OCI-LY1 (cell line): ENCODE results near the gene RPH3AL.
"Not testable (repeated sequence)": the region's sequence is repeated elsewhere in the genome, so short reads cannot be mapped to it uniquely, and the experiment has no call there.

ENCODE experiments used
- H2AFZ ChIP-seq: fragments of 200-600 bp; sonication (generic), shearing (Covaris generic); 2 replicates; pipeline ENCODE4 v1.6.0; 2014; ENCODE audit warnings: antibody characterized with exemption, mild to moderate bottlenecking, low read length
- H3F3A ChIP-seq: fragments of 200-600 bp; sonication (generic), shearing (Covaris generic); 2 replicates; pipeline ENCODE4 v1.6.0; 2014; ENCODE audit warnings: mild to moderate bottlenecking, antibody characterized with exemption, low read length, moderate library complexity; ENCODE audit not compliant: insufficient read depth
- H3K27ac ChIP-seq: fragments of 200-600 bp; sonication (generic); 2 replicates; pipeline ENCODE4 v1.5.1; 2014; ENCODE audit warnings: low read length, mixed run types, mild to moderate bottlenecking, low read depth; ENCODE audit not compliant: poor library complexity, severe bottlenecking
- H3K27me3 ChIP-seq: fragments of 200-600 bp; sonication (generic); 2 replicates; pipeline ENCODE4 v1.6.0; 2014; ENCODE audit warnings: antibody characterized with exemption, mild to moderate bottlenecking, low read length, moderate library complexity; ENCODE audit not compliant: insufficient read depth
- H3K36me3 ChIP-seq: fragments of 200-600 bp; sonication (generic); 2 replicates; pipeline ENCODE4 v1.6.1; 2014; ENCODE audit warnings: mild to moderate bottlenecking, antibody characterized with exemption, low read length, moderate library complexity, mixed read lengths; ENCODE audit not compliant: insufficient read depth
- H3K4me1 ChIP-seq: fragments of 200-600 bp; sonication (generic); 2 replicates; pipeline ENCODE4 v1.5.1; 2014; ENCODE audit warnings: mild to moderate bottlenecking, low read length, moderate library complexity; ENCODE audit not compliant: insufficient read depth, severe bottlenecking
- H3K4me2 ChIP-seq: fragments of 200-600 bp; sonication (generic), shearing (Covaris generic); 2 replicates; pipeline ENCODE4 v1.6.1; 2014; ENCODE audit warnings: low read length
- H3K4me3 ChIP-seq: fragments of 200-600 bp; sonication (generic); 2 replicates; pipeline ENCODE4 v1.5.1; 2014; ENCODE audit warnings: low read length, low read depth, mild to moderate bottlenecking, mixed read lengths; ENCODE audit not compliant: poor library complexity, severe bottlenecking
- H3K79me2 ChIP-seq: fragments of 200-600 bp; shearing (Covaris generic); 2 replicates; pipeline ENCODE4 v1.6.1; 2016; ENCODE audit warnings: mixed run types, low read length, mixed read lengths; ENCODE audit not compliant: insufficient read depth
- H3K9ac ChIP-seq: fragments of 200-600 bp; sonication (generic), shearing (Covaris generic); 2 replicates; pipeline ENCODE4 v1.6.1; 2014; ENCODE audit warnings: mild to moderate bottlenecking, low read length, mixed read lengths
- H3K9me2 ChIP-seq: fragments of 200-600 bp; sonication (generic), shearing (Covaris generic); 2 replicates; pipeline ENCODE4 v1.6.1; 2014; ENCODE audit warnings: low read depth, mild to moderate bottlenecking, low read length, mixed read lengths
- H3K9me3 ChIP-seq: fragments of 200-600 bp; shearing (Covaris generic); 2 replicates; pipeline ENCODE4 v1.6.1; 2014; ENCODE audit warnings: low read length, mixed read lengths
- H4K20me1 ChIP-seq: fragments of 200-600 bp; sonication (generic), shearing (Covaris generic); 2 replicates; pipeline ENCODE4 v1.6.0; 2016; ENCODE audit warnings: mild to moderate bottlenecking, low read length; ENCODE audit not compliant: insufficient read depth
- CTCF ChIP-seq: fragments of 200-600 bp; sonication (generic), shearing (Covaris generic); IDR thresholded peaks from 2 replicates; pipeline ENCODE4 v1.5.1; 2017; ENCODE audit warnings: mild to moderate bottlenecking, antibody characterized with exemption, low read length, moderate library complexity, mixed read lengths
- EZH2 ChIP-seq: fragments of 200-600 bp; sonication (generic), shearing (Covaris generic); IDR thresholded peaks from 2 replicates; pipeline ENCODE4 v1.8.0; 2017; ENCODE audit warnings: borderline replicate concordance, mixed run types, mild to moderate bottlenecking, antibody characterized with exemption, low read length, moderate library complexity, mixed read lengths

The RPH3AL gene

GRCh38 chr17:199806-200545 lies 152.6 kb downstream of the RPH3AL start:
- Histone ChIP-seq H3K4me3 (no peak overlapping the region), H3K79me2 (no peaks in the 10 kb centered on the region), H2AFZ (no peak overlapping the region), H3K4me1 (no peaks in the 10 kb centered on the region), H4K20me1 (no peaks in the 10 kb centered on the region), H3K27me3 (peaks cover 8% of the 10 kb centered on the region; the same call in 1 of the 2 replicates), H3K36me3 (no peaks in the 10 kb centered on the region), H3K4me2 (no peak overlapping the region), H3K9me3 (no peaks in the 10 kb centered on the region), H3K27ac (no peak overlapping the region), H3F3A (no peaks in the 10 kb centered on the region), H3K9me2 (no peaks in the 10 kb centered on the region), H3K9ac (no peak overlapping the region)
- TF ChIP-seq EZH2 (no peak), CTCF (no peak)

GRCh38 chr17:199191-199604 lies 153.4 kb downstream of the RPH3AL start:
- Histone ChIP-seq H3K4me2 (no peak overlapping the region), H3K27ac (no peak overlapping the region), H3K9me3 (no peaks in the 10 kb centered on the region), H4K20me1 (no peaks in the 10 kb centered on the region), H3K4me3 (no peak overlapping the region), H3K79me2 (no peaks in the 10 kb centered on the region), H2AFZ (no peak overlapping the region), H3K9ac (no peak overlapping the region), H3K4me1 (no peaks in the 10 kb centered on the region), H3K36me3 (no peaks in the 10 kb centered on the region), H3K9me2 (no peaks in the 10 kb centered on the region), H3F3A (no peaks in the 10 kb centered on the region), H3K27me3 (peaks cover 8% of the 10 kb centered on the region; the same call in 1 of the 2 replicates)
- TF ChIP-seq EZH2 (no peak), CTCF (no peak)

DNA sequence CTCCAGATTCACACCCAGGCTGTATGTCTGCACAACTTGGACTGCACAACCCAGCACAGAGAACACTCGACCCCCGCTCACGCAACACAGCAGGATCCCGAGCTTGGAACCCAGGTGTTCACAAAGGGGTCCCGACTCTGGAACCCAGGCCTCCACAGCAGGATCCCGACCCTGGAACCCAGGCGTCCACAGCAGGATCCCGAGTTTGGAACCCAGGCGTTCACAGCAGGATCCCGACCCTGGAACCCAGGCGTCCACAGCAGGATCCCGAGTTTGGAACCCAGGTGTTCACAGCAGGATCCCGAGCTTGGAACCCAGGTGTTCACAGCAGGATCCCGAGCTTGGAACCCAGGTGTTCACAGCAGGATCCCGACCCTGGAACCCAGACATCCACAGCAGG lies 154.4 kb downstream of the RPH3AL start:
- not testable (repeated sequence) for H3K9me2 ChIP-seq, H3K9ac ChIP-seq, H2AFZ ChIP-seq, H3K9me3 ChIP-seq, H3K36me3 ChIP-seq, H3K4me1 ChIP-seq, H3K27me3 ChIP-seq, H3F3A ChIP-seq, H3K27ac ChIP-seq, H4K20me1 ChIP-seq, H3K4me3 ChIP-seq, H3K79me2 ChIP-seq, H3K4me2 ChIP-seq

- TF ChIP-seq EZH2 (no peak), CTCF (no peak)
- Histone ChIP-seq H3K4me3 (no peak overlapping the region), H4K20me1 (no peaks in the 10 kb centered on the region), H3K4me1 (no peaks in the 10 kb centered on the region), H3K9me3 (no peaks in the 10 kb centered on the region), H3K4me2 (no peak overlapping the region), H2AFZ (no peak overlapping the region), H3K9me2 (no peaks in the 10 kb centered on the region), H3K27me3 (peaks cover 8% of the 10 kb centered on the region; the same call in 1 of the 2 replicates), H3K9ac (no peak overlapping the region), H3F3A (no peaks in the 10 kb centered on the region), H3K27ac (no peak overlapping the region), H3K79me2 (no peaks in the 10 kb centered on the region), H3K36me3 (no peaks in the 10 kb centered on the region)
Measured at GRCh38 chr17:197352-197751, 155.3 kb downstream of the RPH3AL start.
